WTC11 (cell line): ENCODE results near the gene MYH11.
"Not testable (repeated sequence)": the region's sequence is repeated elsewhere in the genome, so short reads cannot be mapped to it uniquely, and the experiment has no call there.

Source experiments
- JUN ChIP-seq: sonication (generic); formaldehyde crosslinking; IDR thresholded peaks from 2 replicates; pipeline ENCODE4 v1.8.0; 2023; ENCODE audit warnings: mild to moderate bottlenecking, missing genetic modification reagents
- OVOL2 ChIP-seq: fragments of 250-450 bp; sonication (Bioruptor Pico); IDR thresholded peaks from 2 replicates; pipeline ENCODE4 v1.9.0; 2021; ENCODE audit warnings: mild to moderate bottlenecking, borderline replicate concordance
- TF ChIP-seq, protein P1 (sequence below): fragments of 200-600 bp; IDR thresholded peaks from 2 replicates; pipeline ENCODE4 v1.8.0; 2022; ENCODE audit warnings: antibody characterized with exemption
- TF ChIP-seq, protein P2 (sequence below): sonication (generic); formaldehyde crosslinking; IDR thresholded peaks from 2 replicates; pipeline ENCODE4 v1.8.1; 2023; ENCODE audit warnings: mild to moderate bottlenecking, missing genetic modification reagents, moderate library complexity

DNA sequence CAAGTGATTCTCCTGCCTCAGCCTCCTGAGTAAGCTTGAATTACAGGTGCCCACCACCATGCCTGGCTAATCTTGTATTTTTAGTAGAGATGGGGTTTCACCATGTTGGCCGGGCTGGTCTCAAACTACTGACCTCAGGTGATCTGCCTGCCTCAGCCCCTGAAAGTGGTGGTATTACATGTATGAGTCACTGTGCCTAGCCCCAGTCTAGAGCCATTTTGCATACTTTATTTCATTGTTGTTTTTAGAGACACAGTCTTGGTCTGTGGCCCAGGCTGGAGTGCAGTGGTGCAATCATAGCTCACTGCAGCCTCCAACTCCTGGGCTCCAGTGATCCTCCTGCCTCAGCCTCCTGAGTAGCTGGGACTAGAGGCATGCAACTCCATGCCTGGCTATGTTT is 164.3 kb downstream of the MYH11 start:
- TF ChIP-seq, protein P1, sequence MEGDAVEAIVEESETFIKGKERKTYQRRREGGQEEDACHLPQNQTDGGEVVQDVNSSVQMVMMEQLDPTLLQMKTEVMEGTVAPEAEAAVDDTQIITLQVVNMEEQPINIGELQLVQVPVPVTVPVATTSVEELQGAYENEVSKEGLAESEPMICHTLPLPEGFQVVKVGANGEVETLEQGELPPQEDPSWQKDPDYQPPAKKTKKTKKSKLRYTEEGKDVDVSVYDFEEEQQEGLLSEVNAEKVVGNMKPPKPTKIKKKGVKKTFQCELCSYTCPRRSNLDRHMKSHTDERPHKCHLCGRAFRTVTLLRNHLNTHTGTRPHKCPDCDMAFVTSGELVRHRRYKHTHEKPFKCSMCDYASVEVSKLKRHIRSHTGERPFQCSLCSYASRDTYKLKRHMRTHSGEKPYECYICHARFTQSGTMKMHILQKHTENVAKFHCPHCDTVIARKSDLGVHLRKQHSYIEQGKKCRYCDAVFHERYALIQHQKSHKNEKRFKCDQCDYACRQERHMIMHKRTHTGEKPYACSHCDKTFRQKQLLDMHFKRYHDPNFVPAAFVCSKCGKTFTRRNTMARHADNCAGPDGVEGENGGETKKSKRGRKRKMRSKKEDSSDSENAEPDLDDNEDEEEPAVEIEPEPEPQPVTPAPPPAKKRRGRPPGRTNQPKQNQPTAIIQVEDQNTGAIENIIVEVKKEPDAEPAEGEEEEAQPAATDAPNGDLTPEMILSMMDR = not testable (repeated sequence)
- not testable (repeated sequence) for TF ChIP-seq OVOL2 (CRISPR knock-in tag); JUN
- TF ChIP-seq, protein P2, sequence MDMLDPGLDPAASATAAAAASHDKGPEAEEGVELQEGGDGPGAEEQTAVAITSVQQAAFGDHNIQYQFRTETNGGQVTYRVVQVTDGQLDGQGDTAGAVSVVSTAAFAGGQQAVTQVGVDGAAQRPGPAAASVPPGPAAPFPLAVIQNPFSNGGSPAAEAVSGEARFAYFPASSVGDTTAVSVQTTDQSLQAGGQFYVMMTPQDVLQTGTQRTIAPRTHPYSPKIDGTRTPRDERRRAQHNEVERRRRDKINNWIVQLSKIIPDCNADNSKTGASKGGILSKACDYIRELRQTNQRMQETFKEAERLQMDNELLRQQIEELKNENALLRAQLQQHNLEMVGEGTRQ (CRISPR knock-in tag) = not testable (repeated sequence)
